ENCODE results near the gene GARIN5B. TPM values are rescaled to one million over a fixed set of nuclear protein-coding genes. Genes with fewer than 3 reads are reported as not detected.

The GARIN5B gene
- total and polyA plus RNA-seq, 2 experiments from 2014 or later = not detected

DNA sequence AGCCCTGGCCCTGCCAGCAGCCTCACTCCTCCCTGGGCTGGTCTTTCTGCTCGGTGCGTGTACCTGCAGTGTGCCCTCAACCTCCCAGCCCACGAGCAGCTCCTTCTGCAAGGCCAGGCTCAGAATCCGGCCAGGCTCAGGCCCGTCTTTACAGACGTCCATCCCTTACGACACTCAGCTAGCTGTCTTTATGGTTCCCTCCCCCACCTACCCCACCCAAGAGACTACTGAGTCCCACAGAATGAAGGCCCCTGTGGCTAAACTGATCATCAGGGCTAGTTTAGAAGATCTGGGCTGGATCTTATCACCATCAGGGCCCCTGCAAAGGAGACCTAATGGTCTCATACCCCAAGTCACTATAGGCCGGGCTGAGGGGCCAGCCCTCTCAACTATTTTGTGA, 48.7 kb downstream of the GARIN5B start (continued):
- TF ChIP-seq, protein P1, sequence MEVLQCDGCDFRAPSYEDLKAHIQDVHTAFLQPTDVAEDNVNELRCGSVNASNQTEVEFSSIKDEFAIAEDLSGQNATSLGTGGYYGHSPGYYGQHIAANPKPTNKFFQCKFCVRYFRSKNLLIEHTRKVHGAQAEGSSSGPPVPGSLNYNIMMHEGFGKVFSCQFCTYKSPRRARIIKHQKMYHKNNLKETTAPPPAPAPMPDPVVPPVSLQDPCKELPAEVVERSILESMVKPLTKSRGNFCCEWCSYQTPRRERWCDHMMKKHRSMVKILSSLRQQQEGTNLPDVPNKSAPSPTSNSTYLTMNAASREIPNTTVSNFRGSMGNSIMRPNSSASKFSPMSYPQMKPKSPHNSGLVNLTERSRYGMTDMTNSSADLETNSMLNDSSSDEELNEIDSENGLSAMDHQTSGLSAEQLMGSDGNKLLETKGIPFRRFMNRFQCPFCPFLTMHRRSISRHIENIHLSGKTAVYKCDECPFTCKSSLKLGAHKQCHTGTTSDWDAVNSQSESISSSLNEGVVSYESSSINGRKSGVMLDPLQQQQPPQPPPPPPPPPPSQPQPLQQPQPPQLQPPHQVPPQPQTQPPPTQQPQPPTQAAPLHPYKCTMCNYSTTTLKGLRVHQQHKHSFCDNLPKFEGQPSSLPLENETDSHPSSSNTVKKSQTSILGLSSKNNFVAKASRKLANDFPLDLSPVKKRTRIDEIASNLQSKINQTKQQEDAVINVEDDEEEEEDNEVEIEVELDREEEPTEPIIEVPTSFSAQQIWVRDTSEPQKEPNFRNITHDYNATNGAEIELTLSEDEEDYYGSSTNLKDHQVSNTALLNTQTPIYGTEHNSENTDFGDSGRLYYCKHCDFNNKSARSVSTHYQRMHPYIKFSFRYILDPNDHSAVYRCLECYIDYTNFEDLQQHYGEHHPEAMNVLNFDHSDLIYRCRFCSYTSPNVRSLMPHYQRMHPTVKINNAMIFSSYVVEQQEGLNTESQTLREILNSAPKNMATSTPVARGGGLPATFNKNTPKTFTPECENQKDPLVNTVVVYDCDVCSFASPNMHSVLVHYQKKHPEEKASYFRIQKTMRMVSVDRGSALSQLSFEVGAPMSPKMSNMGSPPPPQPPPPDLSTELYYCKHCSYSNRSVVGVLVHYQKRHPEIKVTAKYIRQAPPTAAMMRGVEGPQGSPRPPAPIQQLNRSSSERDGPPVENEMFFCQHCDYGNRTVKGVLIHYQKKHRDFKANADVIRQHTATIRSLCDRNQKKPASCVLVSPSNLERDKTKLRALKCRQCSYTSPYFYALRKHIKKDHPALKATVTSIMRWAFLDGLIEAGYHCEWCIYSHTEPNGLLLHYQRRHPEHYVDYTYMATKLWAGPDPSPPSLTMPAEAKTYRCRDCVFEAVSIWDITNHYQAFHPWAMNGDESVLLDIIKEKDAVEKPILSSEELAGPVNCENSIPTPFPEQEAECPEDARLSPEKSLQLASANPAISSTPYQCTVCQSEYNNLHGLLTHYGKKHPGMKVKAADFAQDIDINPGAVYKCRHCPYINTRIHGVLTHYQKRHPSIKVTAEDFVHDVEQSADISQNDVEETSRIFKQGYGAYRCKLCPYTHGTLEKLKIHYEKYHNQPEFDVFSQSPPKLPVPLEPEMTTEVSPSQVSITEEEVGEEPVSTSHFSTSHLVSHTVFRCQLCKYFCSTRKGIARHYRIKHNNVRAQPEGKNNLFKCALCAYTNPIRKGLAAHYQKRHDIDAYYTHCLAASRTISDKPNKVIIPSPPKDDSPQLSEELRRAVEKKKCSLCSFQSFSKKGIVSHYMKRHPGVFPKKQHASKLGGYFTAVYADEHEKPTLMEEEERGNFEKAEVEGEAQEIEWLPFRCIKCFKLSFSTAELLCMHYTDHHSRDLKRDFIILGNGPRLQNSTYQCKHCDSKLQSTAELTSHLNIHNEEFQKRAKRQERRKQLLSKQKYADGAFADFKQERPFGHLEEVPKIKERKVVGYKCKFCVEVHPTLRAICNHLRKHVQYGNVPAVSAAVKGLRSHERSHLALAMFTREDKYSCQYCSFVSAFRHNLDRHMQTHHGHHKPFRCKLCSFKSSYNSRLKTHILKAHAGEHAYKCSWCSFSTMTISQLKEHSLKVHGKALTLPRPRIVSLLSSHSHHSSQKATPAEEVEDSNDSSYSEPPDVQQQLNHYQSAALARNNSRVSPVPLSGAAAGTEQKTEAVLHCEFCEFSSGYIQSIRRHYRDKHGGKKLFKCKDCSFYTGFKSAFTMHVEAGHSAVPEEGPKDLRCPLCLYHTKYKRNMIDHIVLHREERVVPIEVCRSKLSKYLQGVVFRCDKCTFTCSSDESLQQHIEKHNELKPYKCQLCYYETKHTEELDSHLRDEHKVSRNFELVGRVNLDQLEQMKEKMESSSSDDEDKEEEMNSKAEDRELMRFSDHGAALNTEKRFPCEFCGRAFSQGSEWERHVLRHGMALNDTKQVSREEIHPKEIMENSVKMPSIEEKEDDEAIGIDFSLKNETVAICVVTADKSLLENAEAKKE (CRISPR knock-in tag; IDR thresholded peaks at IDR 0.05) = no peak

DNA sequence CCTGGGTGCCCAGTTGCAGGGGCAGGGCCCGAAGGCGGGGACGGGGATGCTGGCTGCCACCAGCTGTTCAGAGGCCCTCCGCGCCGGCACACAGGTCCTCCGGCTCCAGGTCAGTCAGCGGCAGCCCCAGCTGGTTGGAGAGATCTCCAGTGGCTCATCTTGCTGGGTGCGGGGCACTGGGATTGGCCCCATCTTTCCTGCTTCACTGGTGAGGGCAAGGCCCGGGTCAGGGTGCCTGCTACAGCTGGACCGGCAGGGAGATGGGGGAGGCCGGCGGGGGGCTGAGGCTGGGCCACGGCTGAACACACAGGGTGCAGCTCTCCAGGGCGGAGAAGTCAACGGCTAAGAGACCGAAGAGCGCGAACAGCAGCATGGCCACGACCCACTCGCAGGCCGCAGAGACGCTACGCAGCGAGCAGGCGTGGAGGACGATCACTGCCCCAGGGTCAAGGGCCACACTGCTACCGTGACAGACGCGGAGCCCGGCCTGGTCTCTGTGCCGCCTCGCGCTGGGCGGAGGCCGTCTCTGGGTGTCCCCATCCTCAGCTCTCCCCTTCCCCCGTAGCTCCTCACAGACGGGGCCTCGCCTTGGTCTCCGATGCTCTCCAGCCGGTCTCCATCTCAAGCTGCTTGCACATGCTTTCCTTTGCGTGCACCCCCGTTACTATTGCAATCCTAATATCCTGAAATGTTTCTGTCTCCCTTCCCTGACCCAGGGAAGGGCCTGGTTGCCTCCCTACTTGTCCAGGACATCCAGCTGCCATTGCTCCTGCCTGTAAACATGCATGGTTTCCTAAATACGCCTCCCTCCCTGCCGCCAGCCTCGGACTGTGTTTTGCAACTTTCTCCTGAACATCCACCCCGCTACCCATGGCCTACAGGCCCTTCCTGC, 50.2 kb downstream of the GARIN5B start:
- H3K9me2 ChIP-seq (ENCODE audit: insufficient read depth) = no peaks in the 10 kb centered on the region
- H2AFZ ChIP-seq = no peak overlapping the region
- no peaks in the 10 kb centered on the region for H3K9me3 Mint-ChIP-seq
- H3K4me1 Mint-ChIP-seq = peaks cover 6% of the 10 kb centered on the region
- no peak overlapping the region for H3K4me2 ChIP-seq
- ATAC-seq (peak; percentile 29), DNase-seq (ENCODE audit: low spot score) (peak; percentile 44)
- H3K4me3 ChIP-seq = no peak overlapping the region
- no peak overlapping the region; the same call in 2 of the 3 replicates for H3K4me3 Mint-ChIP-seq
- no peaks in the 10 kb centered on the region; the same call in 1 of the 2 replicates for H3F3A ChIP-seq (replicated peaks; ENCODE audit: low read depth)
- H3K27ac ChIP-seq (ENCODE audit: low read depth) = no peak overlapping the region
- peaks cover 5% of the 10 kb centered on the region; the same call in 1 of the 2 replicates for H3K4me1 ChIP-seq (ENCODE audit: insufficient read depth)
- peaks cover 16% of the 10 kb centered on the region for H3K36me3 Mint-ChIP-seq (ENCODE audit: low read depth)
- no peaks in the 10 kb centered on the region; the same call in 1 of the 2 replicates for H4K20me1 ChIP-seq (replicated peaks; ENCODE audit: insufficient read depth)
- TF ChIP-seq ZNF114 (CRISPR knock-in tag; IDR thresholded peaks at IDR 0.05) (no peak), ZNF331 (CRISPR knock-in tag; IDR thresholded peaks at IDR 0.05; ENCODE audit: low read depth) (no peak), JUNB (IDR thresholded peaks at IDR 0.05; ENCODE audit: unreplicated experiment) (no peak)
- H3K27me3 ChIP-seq (ENCODE audit: insufficient read depth) = no peaks in the 10 kb centered on the region
- H3K27me3 Mint-ChIP-seq (ENCODE audit: insufficient read depth, low read depth, poor library complexity) = peaks cover 9% of the 10 kb centered on the region
- H3K36me3 ChIP-seq (ENCODE audit: insufficient read depth) = peaks cover 3% of the 10 kb centered on the region; the same call in 1 of the 2 replicates
- H3K79me2 ChIP-seq (replicated peaks; ENCODE audit: insufficient read depth) = no peaks in the 10 kb centered on the region
- no peak overlapping the region for H3K27ac Mint-ChIP-seq
